NB4 (cell line): Measurements from ENCODE around the gene ARHGEF17.

ENCODE experiments used
- DNase-seq: peaks from one replicate; pipeline ENCODE4 v3.0.0; 2010; ENCODE audit warnings: low read depth
- H3K4me3 ChIP-seq: one replicate; pipeline ENCODE4 v1.5.1; 2011; ENCODE audit warnings: mild to moderate bottlenecking, low read depth, low read length, moderate library complexity
- MYC ChIP-seq: IDR thresholded peaks from 2 replicates; pipeline ENCODE4 v1.6.1; 2011; ENCODE audit warnings: low read depth, low read length
- POLR2A ChIP-seq: IDR thresholded peaks from 2 replicates; pipeline ENCODE4 v1.6.1; 2011; ENCODE audit warnings: mild to moderate bottlenecking; ENCODE audit not compliant: insufficient read length; ENCODE audit errors: extremely low read depth
- TF ChIP-seq, protein P1 (sequence below): IDR thresholded peaks from one replicate; pipeline ENCODE4 v1.5.1; 2012; ENCODE audit warnings: low read depth, low read length
- TF ChIP-seq, protein P2 (sequence below): IDR thresholded peaks from 2 replicates; pipeline ENCODE4 v1.6.1; 2011; ENCODE audit warnings: low read depth, low read length

The ARHGEF17 gene

GRCh38 chr11:73331138-73331916 lies 23.3 kb downstream of the ARHGEF17 start:
- DNase-seq: no peak
- no peak for TF ChIP-seq MYC
- no peak for TF ChIP-seq POLR2A
- TF ChIP-seq, protein P1, sequence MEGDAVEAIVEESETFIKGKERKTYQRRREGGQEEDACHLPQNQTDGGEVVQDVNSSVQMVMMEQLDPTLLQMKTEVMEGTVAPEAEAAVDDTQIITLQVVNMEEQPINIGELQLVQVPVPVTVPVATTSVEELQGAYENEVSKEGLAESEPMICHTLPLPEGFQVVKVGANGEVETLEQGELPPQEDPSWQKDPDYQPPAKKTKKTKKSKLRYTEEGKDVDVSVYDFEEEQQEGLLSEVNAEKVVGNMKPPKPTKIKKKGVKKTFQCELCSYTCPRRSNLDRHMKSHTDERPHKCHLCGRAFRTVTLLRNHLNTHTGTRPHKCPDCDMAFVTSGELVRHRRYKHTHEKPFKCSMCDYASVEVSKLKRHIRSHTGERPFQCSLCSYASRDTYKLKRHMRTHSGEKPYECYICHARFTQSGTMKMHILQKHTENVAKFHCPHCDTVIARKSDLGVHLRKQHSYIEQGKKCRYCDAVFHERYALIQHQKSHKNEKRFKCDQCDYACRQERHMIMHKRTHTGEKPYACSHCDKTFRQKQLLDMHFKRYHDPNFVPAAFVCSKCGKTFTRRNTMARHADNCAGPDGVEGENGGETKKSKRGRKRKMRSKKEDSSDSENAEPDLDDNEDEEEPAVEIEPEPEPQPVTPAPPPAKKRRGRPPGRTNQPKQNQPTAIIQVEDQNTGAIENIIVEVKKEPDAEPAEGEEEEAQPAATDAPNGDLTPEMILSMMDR: no peak
- TF ChIP-seq, protein P2, sequence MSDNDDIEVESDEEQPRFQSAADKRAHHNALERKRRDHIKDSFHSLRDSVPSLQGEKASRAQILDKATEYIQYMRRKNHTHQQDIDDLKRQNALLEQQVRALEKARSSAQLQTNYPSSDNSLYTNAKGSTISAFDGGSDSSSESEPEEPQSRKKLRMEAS: no peak
- no peak overlapping the region for H3K4me3 ChIP-seq

DNA sequence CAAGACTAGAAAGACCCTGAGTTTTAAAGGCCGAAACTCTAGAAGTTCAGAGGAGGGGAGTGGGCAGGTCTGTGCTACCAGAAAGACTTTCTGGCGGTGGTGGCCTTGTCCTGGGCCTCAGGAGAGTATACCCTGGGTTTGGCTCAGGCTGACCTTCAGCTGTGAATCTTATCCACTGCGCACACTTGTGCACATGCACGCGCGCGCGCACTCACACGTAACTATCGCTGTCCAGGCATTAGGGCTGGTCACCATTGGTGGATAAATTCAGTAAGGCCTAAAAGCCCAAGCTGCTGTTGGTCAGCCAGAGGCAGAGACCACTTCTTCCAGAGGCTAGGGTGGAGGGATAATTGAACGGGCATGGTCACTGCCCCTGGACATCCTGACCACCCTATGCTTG lies 25.1 kb downstream of the ARHGEF17 start:
- H3K4me3 ChIP-seq: no peak overlapping the region
- DNase-seq: no peak
- TF ChIP-seq, protein P1: no peak
- TF ChIP-seq, protein P2: no peak
- TF ChIP-seq POLR2A: no peak
- no peak for TF ChIP-seq MYC

- DNase-seq: no peak
- no peak overlapping the region for H3K4me3 ChIP-seq
- no peak for TF ChIP-seq POLR2A
- TF ChIP-seq, protein P2: no peak
- TF ChIP-seq, protein P1: no peak
- TF ChIP-seq MYC: no peak
Measured at GRCh38 chr11:73333640-73334383, 25.7 kb downstream of the ARHGEF17 start.

DNA sequence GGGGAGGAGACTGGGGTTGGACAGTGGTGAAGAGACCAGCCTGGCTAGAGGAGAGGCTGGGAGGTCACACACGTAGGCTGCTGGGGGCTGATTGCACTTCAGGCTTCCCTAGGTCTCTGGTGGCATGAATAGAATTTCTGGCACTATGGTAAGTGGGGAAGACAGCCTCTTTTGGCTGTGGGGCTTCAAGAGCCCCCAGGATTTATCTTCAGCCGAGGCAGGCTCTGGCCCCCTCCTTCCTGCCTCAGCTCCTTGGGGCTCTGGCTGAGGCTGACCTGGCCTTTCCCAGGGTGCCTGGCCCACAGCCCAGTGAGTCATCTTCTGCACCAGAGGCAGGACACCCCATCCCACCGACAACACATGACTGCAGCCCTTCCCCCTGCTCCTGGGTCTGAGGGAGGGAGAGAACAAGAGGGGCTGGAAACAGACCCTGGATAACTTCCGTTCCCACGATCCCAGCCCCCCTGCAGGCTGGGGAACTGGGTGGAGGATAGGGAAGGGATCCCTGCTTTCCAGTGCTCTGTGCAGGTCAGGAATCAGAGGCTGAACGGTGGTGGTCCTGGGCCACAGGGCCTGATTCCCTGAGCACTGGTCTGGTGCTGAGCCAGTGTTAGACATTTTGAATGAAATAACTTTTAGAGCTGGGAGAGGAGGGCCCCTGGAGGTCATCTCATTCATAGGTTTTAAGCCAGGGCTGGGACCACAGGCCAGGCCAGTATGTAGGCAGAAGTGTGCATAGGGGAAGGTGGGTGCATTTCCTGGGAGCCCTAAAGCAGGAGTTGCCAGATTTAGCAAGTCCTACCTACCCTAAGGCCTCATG lies 26.5 kb downstream of the ARHGEF17 start:
- no peak overlapping the region for H3K4me3 ChIP-seq
- peak; percentile 48 for DNase-seq
- TF ChIP-seq, protein P2: no peak
- TF ChIP-seq POLR2A (no peak), MYC (no peak)
- TF ChIP-seq, protein P1: no peak

GRCh38 chr11:73335204-73335923 lies 27.3 kb downstream of the ARHGEF17 start:
- H3K4me3 ChIP-seq: no peak overlapping the region

More at GRCh38 chr11:73335204-73335923, 27.3 kb downstream of the ARHGEF17 start:
- peak; percentile 82 for DNase-seq
- TF ChIP-seq, protein P2: peak; percentile 97
- peak; percentile 97 for TF ChIP-seq MYC
- TF ChIP-seq, protein P1: peak; percentile 98
- no peak for TF ChIP-seq POLR2A
